Thymus (tissue), 14 donors: Measurements from ENCODE around the gene PASD1. TPM values are rescaled to one million over a fixed set of nuclear protein-coding genes. Genes with fewer than 3 reads are reported as not detected.

ENCODE experiments used
- DNase-seq, 9 donors: peaks; one replicate each; pipeline ENCODE4 v3.0.0-alpha.2; 2013; ENCODE audit warnings: low spot score in 9 of 9, low read depth in 6 of 9, missing footprints in 1 of 9
- H3K27ac ChIP-seq, 2 donors: one replicate each; pipeline ENCODE4 v1.5.1; 2013; ENCODE audit warnings: control low read depth in 1 of 2, low read depth in 1 of 2, low read length in 1 of 2, mild to moderate bottlenecking in 1 of 2, moderate library complexity in 1 of 2
- H3K27me3 ChIP-seq, 2 donors: one replicate each; pipeline ENCODE4 v1.5.1; 2013; ENCODE audit warnings: low read length in 1 of 2; ENCODE audit not compliant: control insufficient read depth in 2 of 2, insufficient read depth in 1 of 2
- H3K36me3 ChIP-seq, 2 donors: one replicate each; pipeline ENCODE4 v1.5.1; 2013; ENCODE audit warnings: low read length in 1 of 2, mild to moderate bottlenecking in 1 of 2, moderate library complexity in 1 of 2; ENCODE audit not compliant: control insufficient read depth in 2 of 2, insufficient read depth in 2 of 2
- H3K4me1 ChIP-seq, 2 donors: one replicate each; pipeline ENCODE4 v1.5.1; 2013; ENCODE audit warnings: low read length in 2 of 2; ENCODE audit not compliant: control insufficient read depth in 2 of 2, insufficient read depth in 2 of 2
- H3K4me3 ChIP-seq, 2 donors: one replicate each; pipeline ENCODE4 v1.5.1; 2013; ENCODE audit warnings: low read length in 2 of 2, control low read depth in 1 of 2, mild to moderate bottlenecking in 1 of 2
- H3K9me3 ChIP-seq, 2 donors: one replicate each; pipeline ENCODE4 v1.5.1; 2013; ENCODE audit warnings: low read length in 1 of 2, mild to moderate bottlenecking in 1 of 2; ENCODE audit not compliant: control insufficient read depth in 2 of 2, insufficient read depth in 1 of 2
- WGBS: extraction: QIAGEN DNeasy Blood & Tissue Kit; methylation state at CpG from one replicate; pipeline ENCODE4 v1.1.7; 2013; 5-methylcytosine and 5-hydroxymethylcytosine counted together
- long read RNA-seq, 10 donors: transcript quantifications; one replicate each; lab custom pipeline, GENCODE V29; 2026
- polyA plus RNA-seq: library from polyadenylated mRNA; stranded (reverse); fragments of 200-250 nt; gene quantifications from one replicate; pipeline ENCODE4 v1.2.3, GENCODE V29; 2013
- total RNA-seq: library from RNA; stranded (reverse); fragments of 120-200 nt; gene quantifications from one replicate; pipeline ENCODE4 v1.2.4, GENCODE V29; 2013
- donor health status: healthy.

PASD1 gene, protein sequence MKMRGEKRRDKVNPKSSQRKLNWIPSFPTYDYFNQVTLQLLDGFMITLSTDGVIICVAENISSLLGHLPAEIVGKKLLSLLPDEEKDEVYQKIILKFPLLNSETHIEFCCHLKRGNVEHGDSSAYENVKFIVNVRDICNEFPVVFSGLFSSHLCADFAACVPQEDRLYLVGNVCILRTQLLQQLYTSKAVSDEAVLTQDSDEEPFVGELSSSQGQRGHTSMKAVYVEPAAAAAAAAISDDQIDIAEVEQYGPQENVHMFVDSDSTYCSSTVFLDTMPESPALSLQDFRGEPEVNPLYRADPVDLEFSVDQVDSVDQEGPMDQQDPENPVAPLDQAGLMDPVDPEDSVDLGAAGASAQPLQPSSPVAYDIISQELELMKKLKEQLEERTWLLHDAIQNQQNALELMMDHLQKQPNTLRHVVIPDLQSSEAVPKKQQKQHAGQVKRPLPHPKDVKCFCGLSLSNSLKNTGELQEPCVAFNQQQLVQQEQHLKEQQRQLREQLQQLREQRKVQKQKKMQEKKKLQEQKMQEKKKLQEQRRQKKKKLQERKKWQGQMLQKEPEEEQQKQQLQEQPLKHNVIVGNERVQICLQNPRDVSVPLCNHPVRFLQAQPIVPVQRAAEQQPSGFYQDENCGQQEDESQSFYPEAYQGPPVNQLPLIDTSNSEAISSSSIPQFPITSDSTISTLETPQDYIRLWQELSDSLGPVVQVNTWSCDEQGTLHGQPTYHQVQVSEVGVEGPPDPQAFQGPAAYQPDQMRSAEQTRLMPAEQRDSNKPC
- total RNA-seq, result 0.05 TPM
- 0.02 TPM for polyA plus RNA-seq
- long read RNA-seq, donor 1, result 0 reads
- long read RNA-seq, donor 2, result 0 reads
- long read RNA-seq, donor 3, result 0 reads
- long read RNA-seq, donor 4, result 0 reads
- long read RNA-seq, donor 5, result 0 reads
- long read RNA-seq, donor 6, result 0 reads
- long read RNA-seq, donor 7, result 0 reads
- long read RNA-seq, donor 8, result 0 reads
- long read RNA-seq, donor 9, result 0 reads
- long read RNA-seq, donor 10, result 0 reads

- 99% methylated on average over 16 of the region's 16 CpGs for WGBS
- Histone ChIP-seq H3K27ac (no peak within 1 kb of the TSS), H3K36me3 (no peaks in the 10 kb centered on the region), H3K4me1 (no peaks in the 10 kb centered on the region), H3K27me3 (no peaks in the 10 kb centered on the region), H3K4me3 (no peak within 1 kb of the TSS), H3K9me3 (no peaks in the 10 kb centered on the region)
- no peak for DNase-seq
These were observed at the start of gene PASD1 for GRCh38 chrX:151563449-151563848. PASD1 (plus strand) TSS chrX:151563675; CDS start chrX:151601554, 37,879 bp downstream.

DNA sequence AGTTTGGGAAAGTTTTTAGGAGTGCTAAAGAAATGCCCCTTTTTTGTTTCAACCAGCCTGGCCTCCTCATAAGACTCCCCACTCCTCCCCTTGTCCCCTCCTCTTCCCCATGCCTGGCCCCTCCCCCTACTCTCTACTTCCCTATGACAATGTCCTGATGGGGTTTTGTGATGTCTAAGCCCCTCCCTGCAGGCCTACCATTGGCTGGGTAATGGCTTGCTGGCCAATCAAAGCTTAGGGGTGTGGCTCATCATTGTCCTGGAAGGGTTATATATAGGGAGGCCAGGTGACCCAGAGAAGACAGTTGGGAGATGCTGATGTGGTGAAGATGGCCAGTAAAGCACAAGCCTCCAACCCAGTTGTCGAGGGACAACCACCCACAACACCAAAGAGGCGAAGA is 48.2 kb upstream of the PASD1 start:
- Histone ChIP-seq H3K27ac (no peak overlapping the region), H3K36me3 (no peaks in the 10 kb centered on the region), H3K4me3 (no peak overlapping the region), H3K27me3 (no peaks in the 10 kb centered on the region), H3K9me3 (no peaks in the 10 kb centered on the region), H3K4me1 (no peaks in the 10 kb centered on the region)
- WGBS, result 97% methylated on average over 2 of the region's 2 CpGs
- DNase-seq, result no peak

DNA sequence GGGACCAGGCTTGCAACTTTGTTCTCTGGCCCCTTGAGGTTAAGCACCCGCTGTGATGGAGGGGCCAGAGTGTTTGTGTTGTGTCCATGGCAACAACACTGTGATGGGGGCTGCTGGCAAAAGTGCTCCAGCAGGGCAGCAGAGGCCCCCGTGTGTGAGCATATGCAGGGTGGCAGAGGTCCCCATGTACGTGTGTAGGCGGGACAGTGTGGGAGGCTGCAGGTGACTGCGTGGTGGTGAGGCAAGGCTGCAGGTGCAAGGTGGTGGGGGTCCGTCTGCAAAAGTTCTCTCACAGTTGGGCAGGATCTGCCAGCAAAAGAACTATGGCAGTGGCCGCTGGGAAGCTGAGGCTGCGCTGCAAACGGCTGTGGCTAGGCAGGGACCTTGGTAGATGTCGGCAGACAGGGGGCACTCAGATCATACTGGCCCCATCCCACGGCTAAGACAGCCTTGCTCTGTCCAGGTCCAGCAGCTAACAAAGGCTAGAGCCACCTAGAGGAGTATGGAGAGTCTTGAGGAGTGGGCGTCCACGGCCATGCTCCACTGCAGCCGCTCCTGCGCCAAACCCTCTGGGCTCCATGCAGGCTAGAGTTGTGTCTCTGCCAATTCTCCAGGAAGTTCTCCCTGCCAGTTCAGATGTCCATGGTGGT is 46.8 kb upstream of the PASD1 start:
- no peaks in the 10 kb centered on the region for H3K27me3 ChIP-seq
- no peak overlapping the region for H3K4me3 ChIP-seq
- H3K27ac ChIP-seq, result no peak overlapping the region
- WGBS, result 92% methylated on average over 15 of the region's 15 CpGs
- no peaks in the 10 kb centered on the region for H3K9me3 ChIP-seq
- DNase-seq, result no peak
- no peaks in the 10 kb centered on the region for H3K36me3 ChIP-seq
- no peaks in the 10 kb centered on the region for H3K4me1 ChIP-seq

DNA sequence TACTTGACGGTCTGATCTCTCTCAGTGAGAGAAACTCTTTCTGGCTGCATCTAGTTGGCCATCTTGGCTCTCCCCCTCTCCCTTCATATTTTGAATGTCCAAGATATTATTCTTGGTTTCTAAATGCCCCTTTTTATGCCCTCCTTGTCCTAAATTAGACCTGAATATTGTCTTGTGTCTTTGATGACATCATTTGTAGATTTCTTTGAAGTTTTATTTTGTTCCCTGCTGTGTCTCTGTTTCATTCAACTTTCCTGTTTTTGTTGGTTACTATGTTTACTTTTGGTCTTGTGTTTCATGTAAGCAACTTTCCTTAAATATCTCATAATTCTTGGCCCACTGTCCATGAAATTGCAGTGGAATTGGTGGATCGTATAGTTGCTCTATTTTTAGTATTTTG is 46.1 kb upstream of the PASD1 start:
- no peaks in the 10 kb centered on the region for H3K36me3 ChIP-seq
- no peak overlapping the region for H3K27ac ChIP-seq
- no peak for DNase-seq
- no peak overlapping the region for H3K4me3 ChIP-seq
- no peaks in the 10 kb centered on the region for H3K4me1 ChIP-seq
- no peaks in the 10 kb centered on the region for H3K9me3 ChIP-seq
- no peaks in the 10 kb centered on the region for H3K27me3 ChIP-seq
- WGBS, result 91% methylated on average over 2 of the region's 2 CpGs

DNA sequence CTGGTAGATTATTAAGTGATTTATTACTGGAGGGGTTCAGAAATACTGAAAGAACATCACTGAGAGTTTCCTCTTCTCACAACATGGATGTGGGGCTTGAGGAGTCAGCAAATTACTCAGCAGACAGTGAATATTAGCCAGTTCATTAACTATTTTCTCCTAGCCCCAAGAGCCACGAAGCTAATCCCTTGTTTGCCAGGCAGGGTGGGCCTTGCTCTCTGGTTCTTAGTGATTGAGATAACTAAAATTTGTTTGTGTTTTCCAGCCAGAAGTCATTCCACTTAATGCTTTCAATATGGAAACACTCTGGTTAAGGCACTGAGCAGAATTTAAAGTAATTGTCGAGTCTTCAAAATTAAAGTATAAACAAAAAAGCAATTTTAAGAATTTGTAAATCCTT is 40.1 kb upstream of the PASD1 start:
- H3K9me3 ChIP-seq, result no peaks in the 10 kb centered on the region
- H3K4me1 ChIP-seq, result no peaks in the 10 kb centered on the region
- no peak overlapping the region for H3K4me3 ChIP-seq
- WGBS, result 79% methylated on average over 2 of the region's 2 CpGs
- DNase-seq, result no peak
- H3K27me3 ChIP-seq, result no peaks in the 10 kb centered on the region
- no peaks in the 10 kb centered on the region for H3K36me3 ChIP-seq
- no peak overlapping the region for H3K27ac ChIP-seq

GRCh38 chrX:151536571-151536970 is 26.9 kb upstream of the PASD1 start:
- no peaks in the 10 kb centered on the region for H3K4me1 ChIP-seq
- no peak overlapping the region for H3K27ac ChIP-seq
- H3K36me3 ChIP-seq, result no peaks in the 10 kb centered on the region
- DNase-seq, result no peak
- H3K27me3 ChIP-seq, result no peaks in the 10 kb centered on the region
- no peaks in the 10 kb centered on the region for H3K9me3 ChIP-seq
- H3K4me3 ChIP-seq, result no peak overlapping the region

- no peak overlapping the region for H3K4me3 ChIP-seq
- no peaks in the 10 kb centered on the region for H3K27me3 ChIP-seq
- H3K9me3 ChIP-seq, result no peaks in the 10 kb centered on the region
- 97% methylated on average over 1 of the region's 1 CpG for WGBS
- no peaks in the 10 kb centered on the region for H3K4me1 ChIP-seq
- no peak overlapping the region for H3K27ac ChIP-seq
- DNase-seq, result no peak
- H3K36me3 ChIP-seq, result no peaks in the 10 kb centered on the region
These were observed 25.9 kb upstream of the PASD1 start for GRCh38 chrX:151537572-151537971.

GRCh38 chrX:151538190-151539122 is 25.0 kb upstream of the PASD1 start:
- no peak for DNase-seq
- 94% methylated on average over 3 of the region's 3 CpGs for whole genome bisulfite sequencing
- H3K27me3 ChIP-seq, result no peaks in the 10 kb centered on the region
- H3K36me3 ChIP-seq, result no peaks in the 10 kb centered on the region
- H3K27ac ChIP-seq, result no peak overlapping the region
- no peaks in the 10 kb centered on the region for H3K4me1 ChIP-seq
- H3K9me3 ChIP-seq, result no peaks in the 10 kb centered on the region
- H3K4me3 ChIP-seq, result no peak overlapping the region
